GM12874 (cell line): ENCODE data around the gene C1orf21.

Source experiments
- TF ChIP-seq, protein P1 (sequence below): IDR thresholded peaks from 2 replicates; pipeline ENCODE4 v1.5.1; 2011; ENCODE audit warnings: low read depth, mild to moderate bottlenecking, control low read depth, low read length, moderate library complexity; ENCODE audit not compliant: insufficient read depth

C1orf21 gene

DNA sequence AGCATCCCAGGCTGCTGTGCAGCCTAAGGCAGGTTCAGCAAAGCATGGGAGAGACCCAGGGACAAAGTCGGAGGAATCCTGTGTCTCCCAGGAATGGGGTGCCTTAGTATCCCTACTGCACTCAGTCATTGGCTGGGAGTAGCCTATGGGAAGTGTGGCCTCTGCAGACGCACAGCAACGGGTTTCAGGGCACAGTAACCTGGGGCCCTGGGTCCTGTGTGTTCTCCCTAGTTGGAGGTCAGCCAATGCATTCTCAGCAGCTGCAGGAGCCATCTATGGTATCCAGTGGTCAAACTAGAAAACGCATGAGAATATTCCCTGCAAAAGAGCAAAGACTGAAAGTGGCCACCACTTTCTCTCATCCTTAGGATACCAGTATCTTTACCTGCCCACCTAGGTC is 13.7 kb upstream of the C1orf21 start:
- TF ChIP-seq, protein P1, sequence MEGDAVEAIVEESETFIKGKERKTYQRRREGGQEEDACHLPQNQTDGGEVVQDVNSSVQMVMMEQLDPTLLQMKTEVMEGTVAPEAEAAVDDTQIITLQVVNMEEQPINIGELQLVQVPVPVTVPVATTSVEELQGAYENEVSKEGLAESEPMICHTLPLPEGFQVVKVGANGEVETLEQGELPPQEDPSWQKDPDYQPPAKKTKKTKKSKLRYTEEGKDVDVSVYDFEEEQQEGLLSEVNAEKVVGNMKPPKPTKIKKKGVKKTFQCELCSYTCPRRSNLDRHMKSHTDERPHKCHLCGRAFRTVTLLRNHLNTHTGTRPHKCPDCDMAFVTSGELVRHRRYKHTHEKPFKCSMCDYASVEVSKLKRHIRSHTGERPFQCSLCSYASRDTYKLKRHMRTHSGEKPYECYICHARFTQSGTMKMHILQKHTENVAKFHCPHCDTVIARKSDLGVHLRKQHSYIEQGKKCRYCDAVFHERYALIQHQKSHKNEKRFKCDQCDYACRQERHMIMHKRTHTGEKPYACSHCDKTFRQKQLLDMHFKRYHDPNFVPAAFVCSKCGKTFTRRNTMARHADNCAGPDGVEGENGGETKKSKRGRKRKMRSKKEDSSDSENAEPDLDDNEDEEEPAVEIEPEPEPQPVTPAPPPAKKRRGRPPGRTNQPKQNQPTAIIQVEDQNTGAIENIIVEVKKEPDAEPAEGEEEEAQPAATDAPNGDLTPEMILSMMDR = no peak

DNA sequence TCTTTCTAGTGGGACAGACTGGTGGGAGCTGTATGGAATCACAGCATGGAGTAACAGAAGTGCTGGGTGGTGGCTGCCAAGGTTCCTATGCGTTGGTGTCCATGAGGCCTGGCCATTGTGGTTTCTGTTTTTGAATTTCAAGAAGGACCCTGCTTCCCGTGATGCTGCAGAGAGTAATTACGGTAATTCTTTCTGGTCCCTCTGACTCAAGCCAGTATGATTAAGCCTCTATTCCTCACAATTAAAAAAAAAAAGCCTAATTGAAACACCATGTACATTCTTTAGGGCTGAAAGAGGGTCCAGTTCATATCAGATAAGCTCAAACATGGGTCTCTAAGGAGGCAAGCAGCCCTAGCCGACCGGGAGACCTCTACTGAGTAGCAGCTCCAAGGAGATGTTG is 10.5 kb upstream of the C1orf21 start:
- TF ChIP-seq, protein P1 = no peak

DNA sequence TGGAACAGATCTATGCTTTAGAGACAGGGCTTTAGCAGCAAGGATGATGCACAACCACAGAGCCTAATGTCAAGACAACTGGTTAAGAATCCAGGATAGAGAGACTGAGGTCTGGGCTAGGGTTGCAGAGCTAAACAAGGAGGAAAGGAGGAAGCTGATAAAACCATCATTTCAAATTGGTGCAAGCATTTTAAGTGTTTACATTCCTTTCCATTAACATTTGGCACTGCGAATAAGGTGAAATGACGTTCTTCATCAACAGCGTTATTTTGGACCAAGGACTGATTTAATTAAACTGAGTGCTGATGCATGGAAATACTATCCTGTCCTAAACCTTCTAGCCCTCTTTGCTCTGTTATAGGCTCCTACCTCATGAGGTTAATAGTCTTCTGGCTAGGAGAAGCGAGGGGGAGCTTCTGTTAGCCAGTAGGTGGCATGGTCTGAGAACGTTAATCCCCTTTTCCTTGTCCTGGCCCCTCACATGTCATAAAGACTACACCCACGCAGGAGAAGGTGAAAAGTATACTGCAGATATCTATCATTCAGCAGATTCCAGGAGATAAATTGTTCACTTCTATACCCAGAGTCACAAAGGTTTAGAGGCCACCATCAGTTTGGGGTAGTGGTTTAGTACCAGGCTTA is 7.6 kb upstream of the C1orf21 start:
- TF ChIP-seq, protein P1 = no peak

DNA sequence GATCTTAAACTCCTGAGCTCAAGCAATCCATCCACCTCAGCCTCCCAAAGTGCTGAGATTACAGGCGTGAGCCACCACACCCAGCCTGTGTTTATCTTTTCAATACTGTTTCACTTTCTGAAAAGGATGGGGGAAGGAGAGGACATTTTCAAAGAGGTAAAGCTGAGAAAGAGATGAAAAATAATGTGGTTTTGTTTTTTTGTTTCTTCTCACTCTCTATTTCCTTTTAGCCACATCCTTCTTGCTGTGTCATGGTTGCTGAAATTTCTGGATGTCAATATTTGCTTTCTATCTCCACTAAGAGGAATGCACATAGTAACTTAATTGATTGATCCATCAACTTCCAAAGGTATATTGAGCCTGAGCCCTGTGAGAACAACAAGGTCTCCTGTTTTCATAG is 6.4 kb upstream of the C1orf21 start:
- TF ChIP-seq, protein P1 = no peak

DNA sequence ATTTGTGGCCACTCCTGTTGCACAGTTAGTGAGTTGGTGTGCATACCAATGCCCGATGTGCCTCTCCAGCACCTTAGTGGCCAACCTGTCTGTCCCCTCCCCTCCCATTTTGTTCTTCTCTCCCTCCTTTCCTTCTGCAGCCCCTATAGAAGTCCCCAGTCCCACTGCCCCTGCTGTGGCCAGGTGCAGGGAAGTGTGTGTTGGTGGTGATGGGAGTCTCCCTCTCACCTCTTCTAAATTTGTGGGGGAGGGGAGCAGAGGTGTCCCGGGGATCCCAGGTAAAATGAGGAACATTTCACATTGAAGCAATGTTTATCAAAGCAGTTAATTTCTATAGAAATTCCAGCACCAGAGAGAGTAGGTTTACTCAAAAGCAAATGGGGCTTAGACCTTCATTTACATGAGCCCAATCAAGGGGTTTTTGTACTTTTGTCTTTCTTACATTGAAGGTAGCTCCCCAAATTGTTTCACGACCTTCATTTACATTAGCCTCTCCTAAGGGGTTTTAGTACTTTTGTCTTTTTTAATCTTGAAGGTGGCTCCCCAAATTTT is 3.0 kb upstream of the C1orf21 start:
- TF ChIP-seq, protein P1 = no peak

DNA sequence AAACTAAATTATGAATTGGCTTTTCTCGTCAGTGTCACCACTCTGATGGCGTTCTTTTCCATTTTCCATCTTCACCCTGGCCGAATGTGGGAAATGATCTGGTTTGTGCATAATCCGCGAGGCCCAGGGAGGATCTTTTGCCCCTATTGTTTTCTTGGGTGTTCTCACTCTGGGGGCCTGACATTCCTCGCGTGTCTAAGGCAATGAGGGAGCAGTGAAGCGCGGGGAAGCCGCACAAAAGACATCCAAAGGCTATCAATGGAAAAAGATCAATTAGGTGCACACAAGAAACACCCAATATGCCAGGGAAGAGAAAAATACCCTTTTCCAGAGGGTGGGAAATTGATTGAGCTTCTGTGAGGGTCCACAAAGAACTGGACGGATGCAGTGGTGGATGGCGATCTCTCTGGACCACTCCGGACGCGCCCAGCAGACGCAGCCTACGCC is 941 bp upstream of the C1orf21 start:
- TF ChIP-seq, protein P1 = no peak

DNA sequence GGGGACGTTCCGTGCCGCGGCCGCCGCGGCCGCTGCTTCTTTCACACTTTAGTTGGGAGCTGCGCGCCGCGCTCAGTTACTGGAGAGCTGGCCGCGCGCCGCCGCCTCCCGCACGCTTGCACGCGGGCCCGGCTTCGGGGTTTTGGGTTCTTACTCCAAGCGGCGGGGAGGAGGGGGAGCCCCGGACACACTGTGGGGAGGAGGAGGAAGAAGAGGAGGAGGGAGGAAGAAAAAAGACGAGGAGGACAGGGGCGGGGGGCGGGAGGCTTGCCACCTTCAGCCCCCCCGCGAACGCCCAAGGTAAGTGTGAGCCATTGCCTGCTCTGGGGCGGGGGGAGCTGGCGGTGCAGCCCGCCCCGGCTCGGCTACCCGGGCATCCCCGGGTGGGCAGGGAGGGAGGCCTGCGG is 243 bp downstream of the C1orf21 start:
- TF ChIP-seq, protein P1 = no peak
